OCI-LY3 (cell line): ENCODE data around the gene LARGE1.

Experiments
- H2AFZ ChIP-seq: fragments of 200-600, 300-600 bp; shearing (Covaris generic); 2 replicates; pipeline ENCODE4 v1.6.0; 2014; ENCODE audit warnings: antibody characterized with exemption, low read depth, low read length
- H3K27ac ChIP-seq: fragments of 200-600, 300-600 bp; sonication (generic); 2 replicates; pipeline ENCODE4 v1.5.1; 2014; ENCODE audit warnings: mild to moderate bottlenecking, low read length, moderate library complexity, mixed read lengths
- H3K27me3 ChIP-seq: fragments of 200-600, 300-600 bp; sonication (generic); 2 replicates; pipeline ENCODE4 v1.6.1; 2014; ENCODE audit warnings: low read depth, low read length, mixed read lengths
- H3K36me3 ChIP-seq: fragments of 200-600, 300-600 bp; sonication (generic); replicated peaks from 2 replicates; pipeline ENCODE3; 2014; ENCODE audit warnings: low read depth, low read length, mixed read lengths
- H3K4me1 ChIP-seq: fragments of 300-600, 200-600 bp; sonication (generic); 2 replicates; pipeline ENCODE4 v1.6.1; 2014; ENCODE audit warnings: low read length, mixed read lengths
- H3K4me2 ChIP-seq: fragments of 200-600, 300-600 bp; sonication (generic); 2 replicates; pipeline ENCODE4 v1.6.1; 2014; ENCODE audit warnings: low read length, mixed read lengths
- H3K4me3 ChIP-seq: fragments of 300-600, 200-600 bp; sonication (generic); 2 replicates; pipeline ENCODE4 v1.5.1; 2014; ENCODE audit warnings: antibody characterized with exemption, mild to moderate bottlenecking, low read length, moderate library complexity
- H3K79me2 ChIP-seq: fragments of 300-600, 200-600 bp; shearing (Covaris generic); 2 replicates; pipeline ENCODE4 v1.6.1; 2014; ENCODE audit warnings: mild to moderate bottlenecking, low read length, mixed read lengths
- H3K9ac ChIP-seq: fragments of 300-600, 200-600 bp; shearing (Covaris generic); 2 replicates; pipeline ENCODE4 v1.6.0; 2014; ENCODE audit warnings: mild to moderate bottlenecking, low read length, moderate library complexity
- H3K9me3 ChIP-seq: fragments of 200-600, 300-600 bp; shearing (Covaris generic); 2 replicates; pipeline ENCODE4 v1.6.1; 2014; ENCODE audit warnings: low read length, mixed read lengths; ENCODE audit not compliant: insufficient read depth
- H4K20me1 ChIP-seq: fragments of 200-600, 300-600 bp; sonication (generic); 2 replicates; pipeline ENCODE4 v1.6.1; 2016; ENCODE audit warnings: low read length, mixed read lengths; ENCODE audit not compliant: insufficient read depth
- EZH2phosphoT487 ChIP-seq: fragments of 200-600 bp; shearing (Covaris generic); IDR thresholded peaks from 2 replicates; pipeline ENCODE4 v1.6.1; 2018; ENCODE audit warnings: antibody characterized with exemption, mixed run types, low read depth
- TF ChIP-seq, protein P1 (sequence below): fragments of 200-600, 300-600 bp; sonication (generic); IDR thresholded peaks from 2 replicates; pipeline ENCODE4 v1.5.1; 2014; ENCODE audit warnings: antibody characterized with exemption, low read length, low read depth

LARGE1 gene

GRCh38 chr22:33575041-33575440 lies 345.2 kb downstream of the LARGE1 start:
- Histone ChIP-seq H2AFZ (no peak overlapping the region), H3K4me1 (peaks cover 21% of the 10 kb centered on the region), H3K9ac (no peak overlapping the region), H3K4me3 (no peak overlapping the region), H3K27me3 (no peaks in the 10 kb centered on the region; the same call in 1 of the 2 replicates), H4K20me1 (no peaks in the 10 kb centered on the region), H3K9me3 (no peaks in the 10 kb centered on the region), H3K36me3 (no peaks in the 10 kb centered on the region), H3K79me2 (no peaks in the 10 kb centered on the region), H3K4me2 (no peak overlapping the region), H3K27ac (no peak overlapping the region)
- TF ChIP-seq, protein P1, sequence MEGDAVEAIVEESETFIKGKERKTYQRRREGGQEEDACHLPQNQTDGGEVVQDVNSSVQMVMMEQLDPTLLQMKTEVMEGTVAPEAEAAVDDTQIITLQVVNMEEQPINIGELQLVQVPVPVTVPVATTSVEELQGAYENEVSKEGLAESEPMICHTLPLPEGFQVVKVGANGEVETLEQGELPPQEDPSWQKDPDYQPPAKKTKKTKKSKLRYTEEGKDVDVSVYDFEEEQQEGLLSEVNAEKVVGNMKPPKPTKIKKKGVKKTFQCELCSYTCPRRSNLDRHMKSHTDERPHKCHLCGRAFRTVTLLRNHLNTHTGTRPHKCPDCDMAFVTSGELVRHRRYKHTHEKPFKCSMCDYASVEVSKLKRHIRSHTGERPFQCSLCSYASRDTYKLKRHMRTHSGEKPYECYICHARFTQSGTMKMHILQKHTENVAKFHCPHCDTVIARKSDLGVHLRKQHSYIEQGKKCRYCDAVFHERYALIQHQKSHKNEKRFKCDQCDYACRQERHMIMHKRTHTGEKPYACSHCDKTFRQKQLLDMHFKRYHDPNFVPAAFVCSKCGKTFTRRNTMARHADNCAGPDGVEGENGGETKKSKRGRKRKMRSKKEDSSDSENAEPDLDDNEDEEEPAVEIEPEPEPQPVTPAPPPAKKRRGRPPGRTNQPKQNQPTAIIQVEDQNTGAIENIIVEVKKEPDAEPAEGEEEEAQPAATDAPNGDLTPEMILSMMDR: no peak
- TF ChIP-seq EZH2phosphoT487: no peak

GRCh38 chr22:33573479-33573878 lies 346.8 kb downstream of the LARGE1 start:
- Histone ChIP-seq H2AFZ (no peak overlapping the region), H3K79me2 (no peaks in the 10 kb centered on the region), H3K9ac (no peak overlapping the region), H3K9me3 (no peaks in the 10 kb centered on the region), H3K27me3 (no peaks in the 10 kb centered on the region; the same call in 1 of the 2 replicates), H3K4me3 (no peak overlapping the region), H4K20me1 (no peaks in the 10 kb centered on the region), H3K27ac (no peak overlapping the region), H3K4me2 (peak overlapping the region; percentile 36), H3K36me3 (no peaks in the 10 kb centered on the region), H3K4me1 (peaks cover 33% of the 10 kb centered on the region)
- no peak for TF ChIP-seq EZH2phosphoT487
- TF ChIP-seq, protein P1: no peak

GRCh38 chr22:33572086-33572485 lies 348.2 kb downstream of the LARGE1 start:
- no peak overlapping the region for H3K4me2 ChIP-seq

DNA sequence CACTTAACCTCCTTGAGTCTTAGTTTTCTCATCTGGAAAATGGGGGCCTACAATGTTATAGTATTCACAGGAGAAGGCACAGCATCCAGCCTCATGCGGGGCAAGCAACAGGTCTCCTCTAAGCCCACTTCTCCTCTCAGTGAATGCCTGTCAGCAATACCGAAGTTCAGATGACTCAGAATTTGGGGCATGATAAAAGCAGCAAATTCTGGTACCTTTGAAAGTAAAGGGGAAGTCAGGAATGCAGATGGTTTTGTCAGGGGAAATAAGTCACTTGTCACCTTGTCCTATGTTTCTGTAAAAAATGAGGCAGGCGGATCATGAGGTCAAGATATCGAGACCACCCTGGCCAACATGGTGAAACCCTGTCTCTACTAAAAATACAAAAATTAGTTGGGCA lies 350.2 kb downstream of the LARGE1 start:
- TF ChIP-seq, protein P1: no peak
- TF ChIP-seq EZH2phosphoT487: no peak
- 0 out of 2 replicates have a peak overlapping the region, but pooled peaks have one; percentile 0 for H3K4me3 ChIP-seq

More at GRCh38 chr22:33572086-33572485, 348.2 kb downstream of the LARGE1 start:
- Histone ChIP-seq H2AFZ (no peak overlapping the region), H3K36me3 (no peaks in the 10 kb centered on the region), H3K4me3 (no peak overlapping the region), H3K4me1 (peaks cover 47% of the 10 kb centered on the region), H4K20me1 (no peaks in the 10 kb centered on the region), H3K27me3 (no peaks in the 10 kb centered on the region; the same call in 1 of the 2 replicates), H3K79me2 (no peaks in the 10 kb centered on the region), H3K9ac (no peak overlapping the region), H3K9me3 (no peaks in the 10 kb centered on the region), H3K27ac (no peak overlapping the region)
- TF ChIP-seq, protein P1: no peak
- TF ChIP-seq EZH2phosphoT487: no peak

More for the DNA sequence above, 350.2 kb downstream of the LARGE1 start:
- Histone ChIP-seq H3K4me1 (peaks cover 66% of the 10 kb centered on the region), H3K36me3 (no peaks in the 10 kb centered on the region), H3K4me2 (peak overlapping the region; percentile 75), H3K27me3 (no peaks in the 10 kb centered on the region), H4K20me1 (no peaks in the 10 kb centered on the region), H3K27ac (no peak overlapping the region), H3K79me2 (no peaks in the 10 kb centered on the region), H2AFZ (no peak overlapping the region), H3K9ac (no peak overlapping the region), H3K9me3 (no peaks in the 10 kb centered on the region)
